ENCODE data around the gene EPHB2. TPM values are rescaled to one million over a fixed set of nuclear protein-coding genes. Genes with fewer than 3 reads are reported as not detected.

Gene EPHB2
- total and polyA plus RNA-seq, 2 donors (not counting 1 experiment from before 2014, with no cell fraction given): 0.07 to 0.39 TPM

DNA sequence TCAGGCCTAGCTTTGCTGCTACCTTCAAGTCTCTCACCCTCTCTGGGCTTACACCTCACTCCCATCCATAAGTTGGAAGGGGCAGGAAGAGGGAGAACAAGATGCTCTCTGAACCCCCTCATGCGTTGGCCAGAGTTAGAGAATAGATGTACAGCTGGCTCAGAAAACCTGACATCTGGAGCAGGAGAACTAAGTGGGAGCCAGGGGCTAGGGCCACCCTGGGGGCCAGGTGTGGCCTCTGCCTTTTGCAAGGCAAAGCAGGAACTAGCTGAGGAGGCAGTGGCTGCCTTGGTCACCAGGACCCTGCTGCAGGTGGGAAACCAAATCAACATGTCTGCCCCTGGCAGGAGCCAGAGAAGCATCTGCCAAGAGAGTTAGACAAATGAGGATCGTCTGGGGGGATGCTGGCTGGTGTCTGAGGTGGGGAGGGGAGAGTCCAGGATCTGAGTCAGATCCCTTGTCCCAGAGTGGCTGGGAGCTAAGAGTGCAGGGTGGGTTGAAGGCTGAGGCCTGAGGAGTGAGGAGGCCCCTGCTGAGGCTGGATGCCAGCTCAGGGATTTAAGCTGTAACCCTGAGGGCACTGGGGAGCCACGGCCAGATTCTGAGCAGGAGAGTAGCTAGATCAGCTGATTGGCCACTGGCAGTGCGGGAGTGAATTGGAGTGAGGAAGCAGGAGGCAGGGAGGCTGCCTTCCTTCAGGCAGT is 115.0 kb downstream of the EPHB2 start:
- no peaks in the 10 kb centered on the region for H3K9me3 ChIP-seq (ENCODE audit: control extremely low read depth in 1 of 3, control insufficient read depth in 2 of 3, insufficient read depth in 1 of 3, low read length in 2 of 3)
- H3K27ac ChIP-seq (ENCODE audit: low read length in 2 of 2): no peak overlapping the region
- H4K20me1 ChIP-seq (ENCODE audit: control insufficient read depth, insufficient read depth, low read length, poor library complexity, severe bottlenecking): no peaks in the 10 kb centered on the region
- ChIA-PET POLR2A (no interaction called here), CTCF (no interaction called here)
- H3K4me1 ChIP-seq (ENCODE audit: control insufficient read depth in 2 of 2, insufficient read depth in 2 of 2, low read length in 2 of 2): no peaks in the 10 kb centered on the region
- H3K4me2 ChIP-seq (replicated peaks; ENCODE audit: low read depth, low read length, poor library complexity, severe bottlenecking): no peak overlapping the region
- H3K36me3 ChIP-seq (replicated peaks in 1 of 2; ENCODE audit: control extremely low read depth in 1 of 2, control insufficient read depth in 1 of 2, extremely low read depth in 1 of 2, insufficient read depth in 2 of 2, low read length in 1 of 2): no peaks in the 10 kb centered on the region
- DNase-seq: no peak
- no peak overlapping the region for H3K4me3 ChIP-seq (ENCODE audit: control extremely low read depth in 1 of 5, extremely low read depth in 1 of 5, insufficient read depth in 1 of 5, low read depth in 2 of 5, low read length in 4 of 5)
- TF ChIP-seq, protein P1, sequence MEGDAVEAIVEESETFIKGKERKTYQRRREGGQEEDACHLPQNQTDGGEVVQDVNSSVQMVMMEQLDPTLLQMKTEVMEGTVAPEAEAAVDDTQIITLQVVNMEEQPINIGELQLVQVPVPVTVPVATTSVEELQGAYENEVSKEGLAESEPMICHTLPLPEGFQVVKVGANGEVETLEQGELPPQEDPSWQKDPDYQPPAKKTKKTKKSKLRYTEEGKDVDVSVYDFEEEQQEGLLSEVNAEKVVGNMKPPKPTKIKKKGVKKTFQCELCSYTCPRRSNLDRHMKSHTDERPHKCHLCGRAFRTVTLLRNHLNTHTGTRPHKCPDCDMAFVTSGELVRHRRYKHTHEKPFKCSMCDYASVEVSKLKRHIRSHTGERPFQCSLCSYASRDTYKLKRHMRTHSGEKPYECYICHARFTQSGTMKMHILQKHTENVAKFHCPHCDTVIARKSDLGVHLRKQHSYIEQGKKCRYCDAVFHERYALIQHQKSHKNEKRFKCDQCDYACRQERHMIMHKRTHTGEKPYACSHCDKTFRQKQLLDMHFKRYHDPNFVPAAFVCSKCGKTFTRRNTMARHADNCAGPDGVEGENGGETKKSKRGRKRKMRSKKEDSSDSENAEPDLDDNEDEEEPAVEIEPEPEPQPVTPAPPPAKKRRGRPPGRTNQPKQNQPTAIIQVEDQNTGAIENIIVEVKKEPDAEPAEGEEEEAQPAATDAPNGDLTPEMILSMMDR (IDR thresholded peaks at IDR 0.05): no peak
- TF ChIP-seq EZH2 (IDR thresholded peaks at IDR 0.05; ENCODE audit: borderline replicate concordance, insufficient read depth, low read depth, low read length, poor library complexity, severe bottlenecking): no peak
- H3K79me2 ChIP-seq (ENCODE audit: control insufficient read depth, insufficient read depth, low read length): no peaks in the 10 kb centered on the region
- H3K27ac Mint-ChIP-seq: no peak overlapping the region
- intact Hi-C loops (cut with micrococcal nuclease): no loop called here
- no peaks in the 10 kb centered on the region for H3K4me1 Mint-ChIP-seq
- no peak overlapping the region for H3K4me3 Mint-ChIP-seq
- H3K9me3 Mint-ChIP-seq (ENCODE audit: insufficient read depth): no peaks in the 10 kb centered on the region
- ATAC-seq (ENCODE audit: low read depth): no peak
- H3K27me3 Mint-ChIP-seq: peaks cover 15% of the 10 kb centered on the region
- no peaks in the 10 kb centered on the region for H3K27me3 ChIP-seq (replicated peaks in 1 of 4; ENCODE audit: control extremely low read depth in 1 of 4, control insufficient read depth in 3 of 4, insufficient read depth in 4 of 4, low read length in 3 of 4)
- no peak overlapping the region for H2AFZ ChIP-seq (ENCODE audit: insufficient read depth, low read depth, low read length, poor library complexity, severe bottlenecking)
- 74% methylated on average over 3 of the region's 4 CpGs for WGBS (ENCODE audit: insufficient coverage)
- H3K9ac ChIP-seq (ENCODE audit: low read length): no peak overlapping the region

Measured in B cell (primary cell).